Measurements from ENCODE around the gene AGBL4. TPM values are rescaled to one million over a fixed set of nuclear protein-coding genes. Genes with fewer than 3 reads are reported as not detected.

The AGBL4 gene
- total and polyA plus RNA-seq, 9 of the 15 experiments (the other 6 are each of a cell fraction or from before 2014, with no cell fraction given) = 0.11 TPM; not detected in 7

- TF ChIP-seq E2F1 (CRISPR knock-in tag; IDR thresholded peaks at IDR 0.05) = no peak
These were observed 1091.4 kb downstream of the AGBL4 start (continued) for GRCh38 chr1:48932366-48932765.

GRCh38 chr1:48931506-48932192 is 1092.1 kb downstream of the AGBL4 start:
- DNase-seq (ENCODE audit: extremely low read depth in 1 of 4, low spot score in 3 of 4) = no peak
- CTCF ChIA-PET (ENCODE audit: low intra/inter-chr PET ratio) = no interaction called here
- Histone ChIP-seq H3K4me3 (no peak overlapping the region), H3K9me1 (ENCODE audit: control insufficient read depth, insufficient read depth, low read length) (no peaks in the 10 kb centered on the region), H3K27ac (ENCODE audit: extremely low read depth, low read depth, low read length) (no peak overlapping the region), H3K36me3 (ENCODE audit: control insufficient read depth, insufficient read depth, low read length) (no peaks in the 10 kb centered on the region), H3K4me2 (ENCODE audit: insufficient read depth, low read length) (no peak overlapping the region), H3K9ac (ENCODE audit: insufficient read depth in 1 of 2, low read depth in 2 of 2, low read length in 2 of 2) (no peak overlapping the region), H2AFZ (ENCODE audit: low read depth, low read length) (no peak overlapping the region), H3K4me1 (replicated peaks in 1 of 2; ENCODE audit: control insufficient read depth in 2 of 2, insufficient read depth in 2 of 2, low read length in 2 of 2) (no peaks in the 10 kb centered on the region), H3K9me3 (replicated peaks; ENCODE audit: control insufficient read depth, insufficient read depth, low read depth, low read length) (no peaks in the 10 kb centered on the region; the same call in 1 of the 2 replicates), H3K79me2 (ENCODE audit: control insufficient read depth, insufficient read depth, low read length) (no peaks in the 10 kb centered on the region), H4K20me1 (replicated peaks; ENCODE audit: control insufficient read depth, insufficient read depth, low read length) (no peaks in the 10 kb centered on the region), H3K27me3 (ENCODE audit: control insufficient read depth in 2 of 2, insufficient read depth in 2 of 2, low read length in 2 of 2) (no peaks in the 10 kb centered on the region)
- ATAC-seq = no peak
- FAIRE-seq = no peak
- intact Hi-C loops (cut with micrococcal nuclease) (no loop called here), in situ Hi-C loops (cut with MboI) (no loop called here)
- WGBS (ENCODE audit: insufficient coverage, low coverage, missing lambda C conversion rate) = 2% methylated on average over 7 of the region's 7 CpGs
- TF ChIP-seq ZNF518B (CRISPR knock-in tag; IDR thresholded peaks at IDR 0.05) (no peak), ARID1B (IDR thresholded peaks at IDR 0.05) (no peak), ZNF551 (CRISPR knock-in tag; IDR thresholded peaks at IDR 0.05) (no peak), HIVEP1 (CRISPR knock-in tag; IDR thresholded peaks at IDR 0.05) (no peak), KDM1A (IDR thresholded peaks at IDR 0.05) (no peak), CHCHD3 (CRISPR knock-in tag; IDR thresholded peaks at IDR 0.05) (no peak), ZBTB2 (IDR thresholded peaks at IDR 0.05) (no peak), DDX20 (tag; IDR thresholded peaks at IDR 0.05; ENCODE audit: low read depth) (no peak), ATF7 (IDR thresholded peaks at IDR 0.05) (no peak), ARHGAP35 (IDR thresholded peaks at IDR 0.05; ENCODE audit: partially characterized antibody) (no peak), BDP1 (IDR thresholded peaks at IDR 0.05; ENCODE audit: insufficient read depth, insufficient read length) (no peak)
- no TSS peak for BruUV-seq (replicated peaks)
- POLR2A ChIA-PET = no interaction called here
